ENCODE results near the gene PPARGC1A.

The PPARGC1A gene

DNA sequence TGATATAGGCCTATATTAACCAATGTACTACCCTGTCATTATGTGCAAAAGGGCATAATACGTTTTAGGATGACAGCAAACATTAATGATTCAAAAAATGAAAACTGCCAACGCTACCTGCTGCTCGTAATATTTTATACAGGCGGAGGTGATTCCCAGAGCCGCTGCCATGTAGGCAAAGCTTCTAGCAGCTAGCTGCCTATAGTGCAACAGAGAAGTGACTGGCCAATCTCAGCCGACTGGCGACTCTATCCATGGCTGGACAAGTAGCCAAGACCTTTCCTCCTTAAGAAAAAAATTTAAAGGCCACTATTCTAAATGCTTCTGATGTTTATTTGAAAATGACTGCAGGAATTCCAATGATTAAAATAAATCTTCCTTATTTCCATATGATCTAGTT lies 1.9 kb downstream of the PPARGC1A start:
- Mint-ChIP-seq H3K9me3 (no peaks in the 10 kb centered on the region), H3K4me1 (peaks cover 27% of the 10 kb centered on the region), H3K27ac (no peak overlapping the region)

DNA sequence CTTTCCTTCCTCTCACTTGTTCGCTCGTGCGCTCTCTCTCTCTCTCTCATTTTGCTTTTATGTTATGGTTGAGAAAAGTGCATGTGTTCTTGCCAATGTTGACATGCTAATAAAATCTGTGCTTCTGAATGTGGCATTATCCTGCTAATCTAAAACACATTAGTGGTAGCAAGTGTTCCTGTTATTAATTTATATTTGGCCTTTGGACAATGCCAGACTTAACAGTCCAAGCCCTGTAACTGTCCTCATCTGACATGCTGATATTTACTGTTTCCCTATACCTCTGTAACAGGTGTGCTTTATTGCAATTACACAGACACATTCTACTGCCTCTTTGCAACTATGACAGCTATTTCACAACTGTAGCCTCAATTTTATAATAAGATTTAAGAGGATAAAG lies 2.7 kb downstream of the PPARGC1A start:
- Mint-ChIP-seq H3K4me1 (peaks cover 27% of the 10 kb centered on the region), H3K9me3 (no peaks in the 10 kb centered on the region)
- TF ChIP-seq, protein P1, sequence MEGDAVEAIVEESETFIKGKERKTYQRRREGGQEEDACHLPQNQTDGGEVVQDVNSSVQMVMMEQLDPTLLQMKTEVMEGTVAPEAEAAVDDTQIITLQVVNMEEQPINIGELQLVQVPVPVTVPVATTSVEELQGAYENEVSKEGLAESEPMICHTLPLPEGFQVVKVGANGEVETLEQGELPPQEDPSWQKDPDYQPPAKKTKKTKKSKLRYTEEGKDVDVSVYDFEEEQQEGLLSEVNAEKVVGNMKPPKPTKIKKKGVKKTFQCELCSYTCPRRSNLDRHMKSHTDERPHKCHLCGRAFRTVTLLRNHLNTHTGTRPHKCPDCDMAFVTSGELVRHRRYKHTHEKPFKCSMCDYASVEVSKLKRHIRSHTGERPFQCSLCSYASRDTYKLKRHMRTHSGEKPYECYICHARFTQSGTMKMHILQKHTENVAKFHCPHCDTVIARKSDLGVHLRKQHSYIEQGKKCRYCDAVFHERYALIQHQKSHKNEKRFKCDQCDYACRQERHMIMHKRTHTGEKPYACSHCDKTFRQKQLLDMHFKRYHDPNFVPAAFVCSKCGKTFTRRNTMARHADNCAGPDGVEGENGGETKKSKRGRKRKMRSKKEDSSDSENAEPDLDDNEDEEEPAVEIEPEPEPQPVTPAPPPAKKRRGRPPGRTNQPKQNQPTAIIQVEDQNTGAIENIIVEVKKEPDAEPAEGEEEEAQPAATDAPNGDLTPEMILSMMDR (IDR thresholded peaks at IDR 0.05), result no peak

More for the DNA sequence above, 1.9 kb downstream of the PPARGC1A start:
- DNase-seq, result no peak
- Mint-ChIP-seq H3K4me3 (peak overlapping the region; percentile 85), H3K27me3 (ENCODE audit: low read depth, poor library complexity) (peaks cover 29% of the 10 kb centered on the region), H3K36me3 (ENCODE audit: low read depth) (no peaks in the 10 kb centered on the region)
- TF ChIP-seq, protein P1 (IDR thresholded peaks at IDR 0.05), result no peak

DNA sequence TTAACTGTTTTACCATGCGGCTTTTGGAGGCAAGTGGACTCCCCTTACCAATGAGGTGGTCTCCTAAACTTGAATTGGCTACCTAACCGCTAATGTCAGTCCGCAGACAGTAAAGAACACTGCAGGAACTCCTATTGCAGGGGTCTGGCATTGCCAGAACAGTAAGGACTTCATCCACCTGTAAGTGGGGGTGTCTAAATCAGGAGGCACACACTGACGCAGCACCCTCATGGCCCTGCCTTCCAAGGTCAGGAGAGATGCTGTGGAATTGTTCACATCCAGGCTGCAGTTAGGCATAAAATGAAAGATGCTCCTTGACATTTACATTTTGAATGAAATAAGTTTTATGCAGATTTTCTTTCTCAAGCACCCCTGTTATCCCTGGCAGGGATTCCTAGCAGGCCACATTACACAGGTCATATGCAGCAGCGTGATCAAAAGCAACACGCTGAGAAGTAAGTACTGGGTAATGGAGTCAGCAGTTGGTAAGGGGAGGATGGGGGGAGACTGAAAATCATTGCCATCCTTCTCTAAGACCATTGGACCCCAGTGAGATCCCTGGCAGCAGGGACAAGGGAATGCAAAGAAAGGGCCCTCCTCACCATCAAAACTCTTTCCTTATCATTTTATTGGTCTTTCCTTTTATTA lies 3.8 kb downstream of the PPARGC1A start:
- TF ChIP-seq, protein P1 (IDR thresholded peaks at IDR 0.05), result no peak
- no peak overlapping the region for H3K4me3 Mint-ChIP-seq
- no peak for DNase-seq
- no peaks in the 10 kb centered on the region for H3K36me3 Mint-ChIP-seq (ENCODE audit: low read depth)
- no peaks in the 10 kb centered on the region for H3K9me3 Mint-ChIP-seq
- H3K27me3 Mint-ChIP-seq (ENCODE audit: low read depth, poor library complexity), result peaks cover 26% of the 10 kb centered on the region
- H3K27ac Mint-ChIP-seq, result no peak overlapping the region
- H3K4me1 Mint-ChIP-seq, result peaks cover 27% of the 10 kb centered on the region

More for the DNA sequence above, 2.7 kb downstream of the PPARGC1A start:
- no peak for DNase-seq
- Mint-ChIP-seq H3K4me3 (no peak overlapping the region), H3K36me3 (ENCODE audit: low read depth) (no peaks in the 10 kb centered on the region), H3K27ac (no peak overlapping the region), H3K27me3 (ENCODE audit: low read depth, poor library complexity) (peaks cover 28% of the 10 kb centered on the region)

DNA sequence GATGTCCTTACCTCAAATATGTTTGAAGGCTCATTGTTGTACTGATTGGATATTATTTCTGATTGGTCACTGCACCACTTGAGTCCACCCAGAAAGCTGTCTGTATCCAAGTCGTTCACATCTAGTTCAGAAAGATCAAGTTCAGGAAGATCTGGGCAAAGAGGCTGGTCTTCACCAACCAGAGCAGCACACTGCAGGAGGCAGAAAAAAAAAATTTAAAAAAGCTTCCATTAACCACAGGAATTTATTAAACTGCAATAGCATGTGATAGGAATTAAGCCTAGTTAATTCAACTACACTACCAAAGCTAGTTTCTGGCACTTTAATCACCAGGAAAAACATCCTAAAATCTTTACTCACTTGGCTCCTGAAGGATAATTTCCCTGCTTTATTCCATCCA lies 5.1 kb downstream of the PPARGC1A start:
- Mint-ChIP-seq H3K27me3 (ENCODE audit: low read depth, poor library complexity) (peaks cover 25% of the 10 kb centered on the region), H3K27ac (no peak overlapping the region), H3K9me3 (no peaks in the 10 kb centered on the region), H3K4me3 (no peak overlapping the region), H3K36me3 (ENCODE audit: low read depth) (no peaks in the 10 kb centered on the region), H3K4me1 (peaks cover 17% of the 10 kb centered on the region)
- DNase-seq, result no peak
- TF ChIP-seq, protein P1 (IDR thresholded peaks at IDR 0.05), result no peak

DNA sequence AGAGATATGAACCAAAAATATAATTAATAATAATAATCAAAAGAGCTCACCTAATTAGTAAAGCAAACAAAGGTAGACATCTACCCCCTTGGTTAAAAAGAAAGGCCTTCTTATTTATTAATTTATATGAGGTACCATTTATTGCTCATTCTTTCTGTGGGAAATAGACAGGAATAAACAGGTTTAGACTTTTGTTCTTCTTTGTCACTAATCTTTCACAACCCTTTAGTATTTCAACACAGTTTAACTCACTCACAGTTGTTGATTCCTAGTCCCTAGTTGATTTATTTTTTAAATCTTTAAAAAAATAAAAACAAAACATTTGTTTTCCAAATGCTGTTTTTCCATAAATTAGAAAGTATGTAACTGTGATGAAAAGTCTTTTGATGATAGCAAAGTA lies 5.6 kb downstream of the PPARGC1A start:
- Mint-ChIP-seq H3K4me1 (peaks cover 17% of the 10 kb centered on the region), H3K27ac (no peak overlapping the region), H3K4me3 (no peak overlapping the region)

More for the DNA sequence above, 5.6 kb downstream of the PPARGC1A start:
- Mint-ChIP-seq H3K9me3 (no peaks in the 10 kb centered on the region), H3K36me3 (ENCODE audit: low read depth) (no peaks in the 10 kb centered on the region), H3K27me3 (ENCODE audit: low read depth, poor library complexity) (peaks cover 22% of the 10 kb centered on the region)
- DNase-seq, result no peak
- TF ChIP-seq, protein P1 (IDR thresholded peaks at IDR 0.05), result no peak
